CD4-positive, CD25-positive, alpha-beta regulatory T cell (primary cell): ENCODE measurements around the gene C12orf42. TPM values are rescaled to one million over a fixed set of nuclear protein-coding genes. Genes with fewer than 3 reads are reported as not detected.

Source experiments
- ATAC-seq, 2 donors: fragments of 150-1000 bp; cut with Tn5 transposase; one replicate each; pipeline ENCODE4 v1.10.0; 2021; ENCODE audit warnings: low read depth in 2 of 2, moderate number of reproducible peaks in 2 of 2, moderate library complexity in 1 of 2
- DNase-seq, 3 donors: peaks; one replicate each; pipeline versions ENCODE4 v3.0.0 to v3.0.0-alpha.2; 2012 to 2022; ENCODE audit warnings: mixed read lengths in 1 of 3
- H3K27ac ChIP-seq: one replicate; pipeline ENCODE4 v1.7.0; 2013; ENCODE audit warnings: mild to moderate bottlenecking, low read length; ENCODE audit not compliant: insufficient read depth, poor library complexity, severe bottlenecking
- H3K27me3 ChIP-seq: one replicate; pipeline ENCODE4 v1.7.0; 2013; ENCODE audit warnings: low read length; ENCODE audit not compliant: control insufficient read depth, insufficient read depth
- H3K36me3 ChIP-seq: one replicate; pipeline ENCODE4 v1.7.0; 2013; ENCODE audit warnings: mild to moderate bottlenecking, low read length, moderate library complexity; ENCODE audit not compliant: control insufficient read depth, insufficient read depth
- H3K4me1 ChIP-seq: 2 replicates; pipeline ENCODE4 v1.7.0; 2013; ENCODE audit warnings: mild to moderate bottlenecking, low read length; ENCODE audit not compliant: insufficient read depth, control insufficient read depth, poor library complexity, severe bottlenecking
- H3K4me3 ChIP-seq: one replicate; pipeline ENCODE4 v1.7.0; 2013; ENCODE audit warnings: low read depth, mild to moderate bottlenecking, low read length, moderate library complexity
- H3K9me3 ChIP-seq, 2 experiments: 1 replicate in 1 of 2; 2 replicates in 1 of 2; pipeline ENCODE4 v1.7.0; 2013; ENCODE audit warnings: low read length in 2 of 2, mild to moderate bottlenecking in 1 of 2, moderate library complexity in 1 of 2; ENCODE audit not compliant: control insufficient read depth in 2 of 2
- H3K27ac Mint-ChIP-seq, 3 donors: one replicate each; pipeline ENCODE4 v1.8.0; 2020 to 2022; ENCODE audit warnings: mild to moderate bottlenecking in 3 of 3, mixed read lengths in 3 of 3, moderate library complexity in 2 of 3
- H3K27me3 Mint-ChIP-seq: one replicate; pipeline ENCODE4 v1.8.0; 2022; ENCODE audit warnings: mild to moderate bottlenecking, mixed read lengths
- H3K36me3 Mint-ChIP-seq: one replicate; pipeline ENCODE4 v1.8.0; 2020; ENCODE audit warnings: mixed read lengths
- H3K4me1 Mint-ChIP-seq, 4 donors: one replicate each; pipeline ENCODE4 v1.8.0; 2020 to 2022; ENCODE audit warnings: mixed read lengths in 4 of 4, mild to moderate bottlenecking in 1 of 4
- H3K4me3 Mint-ChIP-seq, 4 donors: one replicate each; pipeline ENCODE4 v1.8.0; 2020 to 2022; ENCODE audit warnings: mild to moderate bottlenecking in 4 of 4, mixed read lengths in 4 of 4, moderate library complexity in 3 of 4
- H3K9me3 Mint-ChIP-seq, 7 donors: one replicate each; pipeline ENCODE4 v1.8.0; 2020 to 2022; ENCODE audit warnings: mixed read lengths in 7 of 7, mild to moderate bottlenecking in 3 of 7, moderate library complexity in 2 of 7
- polyA plus RNA-seq, 4 donors: library from polyadenylated mRNA; unstranded; fragments of 300-500 nt; fragmentation: Illumina TruSeq; gene quantifications; one replicate each; pipeline ENCODE4 v1.2.3, GENCODE V29; 2021
- total RNA-seq: library from RNA; stranded (reverse); gene quantifications from one replicate; pipeline ENCODE4 v1.2.3, GENCODE V29; 2022

C12orf42 gene
- total and polyA plus RNA-seq, 5 donors from 2014 or later = 3.8 to 10.0 (median 8.1) TPM

GRCh38 chr12:103422746-103423515 lies 72.8 kb downstream of the C12orf42 start:
- no peak overlapping the region for H3K4me3 Mint-ChIP-seq

DNA sequence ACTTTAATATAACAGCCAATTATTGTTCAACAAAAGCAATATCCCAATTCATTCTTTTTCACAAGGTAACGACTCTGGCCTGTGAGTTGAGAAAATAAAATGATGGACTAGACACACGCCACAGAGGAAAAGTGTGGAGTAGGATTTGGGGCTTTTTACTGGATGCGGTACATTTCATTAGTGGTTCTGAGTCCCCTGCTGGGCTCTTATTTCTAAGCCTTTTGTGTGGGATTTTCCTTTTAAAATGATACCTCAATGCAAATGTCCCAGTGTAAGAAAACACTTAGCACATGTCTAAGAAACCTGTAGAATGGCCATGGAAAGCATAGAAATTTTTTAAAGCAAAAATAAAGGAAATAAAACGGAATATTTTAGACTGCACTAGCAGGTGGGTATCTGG lies 73.4 kb downstream of the C12orf42 start:
- Histone ChIP-seq H3K4me3 (no peak overlapping the region), H3K27ac (no peak overlapping the region), H3K36me3 (peaks cover 6% of the 10 kb centered on the region), H3K4me1 (no peaks in the 10 kb centered on the region), H3K9me3 (no peaks in the 10 kb centered on the region), H3K27me3 (no peaks in the 10 kb centered on the region)
- Mint-ChIP-seq H3K27me3 (no peaks in the 10 kb centered on the region), H3K4me1 (peaks cover 0 to 11% (median 5%) of the 10 kb centered on the region in 4 donors), H3K9me3 (peaks cover 0 to 5% (median 3%) of the 10 kb centered on the region in 7 donors), H3K4me3 (no peak overlapping the region), H3K36me3 (peaks cover 33% of the 10 kb centered on the region), H3K27ac (no peak overlapping the region)
- ATAC-seq (no peak), DNase-seq (no peak)

More at GRCh38 chr12:103422746-103423515, 72.8 kb downstream of the C12orf42 start:
- Mint-ChIP-seq H3K4me1 (peaks cover 0 to 13% (median 6%) of the 10 kb centered on the region in 4 donors), H3K27ac (no peak overlapping the region), H3K36me3 (peaks cover 37% of the 10 kb centered on the region), H3K9me3 (peaks cover 0 to 11% (median 4%) of the 10 kb centered on the region in 7 donors), H3K27me3 (no peaks in the 10 kb centered on the region)
- Histone ChIP-seq H3K27me3 (no peaks in the 10 kb centered on the region), H3K4me3 (no peak overlapping the region), H3K9me3 (peaks cover 0 to 3% of the 10 kb centered on the region in 2 experiments), H3K4me1 (no peaks in the 10 kb centered on the region), H3K27ac (no peak overlapping the region), H3K36me3 (peaks cover 6% of the 10 kb centered on the region)
- DNase-seq = no peak
- ATAC-seq = no peak

DNA sequence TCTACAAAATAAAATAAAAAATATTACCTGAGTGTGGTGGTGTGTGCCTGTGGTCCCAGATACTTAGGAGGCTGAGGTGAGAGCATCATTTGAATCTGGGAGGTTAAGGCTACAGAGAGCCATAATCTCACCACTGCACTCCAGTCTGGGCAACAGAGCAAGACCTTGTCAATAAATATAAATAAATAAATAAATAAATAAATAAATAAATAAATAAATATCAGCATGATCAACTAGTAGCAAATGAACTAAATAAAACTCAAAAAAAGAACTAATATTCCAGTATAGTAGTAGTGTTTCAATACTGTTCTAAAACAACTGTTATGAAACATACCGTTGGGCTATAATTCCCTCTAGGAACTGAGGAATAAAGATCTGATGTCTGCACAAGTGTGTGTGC lies 74.4 kb downstream of the C12orf42 start:
- Histone ChIP-seq H3K4me1 (no peaks in the 10 kb centered on the region), H3K36me3 (peaks cover 6% of the 10 kb centered on the region), H3K9me3 (no peaks in the 10 kb centered on the region), H3K27me3 (no peaks in the 10 kb centered on the region), H3K4me3 (no peak overlapping the region), H3K27ac (no peak overlapping the region)
- H3K36me3 Mint-ChIP-seq = peaks cover 29% of the 10 kb centered on the region
- peaks cover 0 to 9% (median 4%) of the 10 kb centered on the region in 4 donors for H3K4me1 Mint-ChIP-seq
- H3K9me3 Mint-ChIP-seq = peaks cover 0 to 5% (median 0%) of the 10 kb centered on the region in 7 donors
- H3K27ac Mint-ChIP-seq = peak overlapping the region in 1 of 3 donors; percentile 92
- H3K27me3 Mint-ChIP-seq = no peaks in the 10 kb centered on the region
- H3K4me3 Mint-ChIP-seq = no peak overlapping the region
- no peak for DNase-seq
- ATAC-seq = no peak

DNA sequence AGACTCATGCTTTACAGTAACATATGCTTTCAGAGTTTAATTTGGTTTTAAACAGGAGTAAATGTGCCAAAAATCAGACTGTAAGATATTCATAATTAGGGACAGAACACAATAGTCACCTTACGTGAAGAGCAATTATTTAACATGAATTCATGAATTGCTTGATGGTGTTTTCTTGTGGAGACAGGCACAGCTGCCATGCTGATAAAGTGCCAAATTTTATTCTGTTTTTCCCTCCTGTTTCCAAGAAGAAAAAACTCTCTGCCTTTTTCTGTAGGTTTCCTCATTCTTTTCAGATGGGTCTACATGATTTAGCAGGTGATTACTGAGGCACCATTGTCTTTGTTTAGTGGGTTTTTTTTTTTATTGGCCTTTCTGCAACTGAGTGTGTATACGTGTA lies 80.1 kb downstream of the C12orf42 start:
- no peaks in the 10 kb centered on the region for H3K4me1 ChIP-seq
- ATAC-seq (no peak), DNase-seq (no peak)
- no peaks in the 10 kb centered on the region for H3K27me3 Mint-ChIP-seq
- H3K4me1 Mint-ChIP-seq = peaks cover 0 to 6% (median 0%) of the 10 kb centered on the region in 4 donors
- H3K27ac ChIP-seq = no peak overlapping the region
- no peaks in the 10 kb centered on the region for H3K9me3 ChIP-seq
- no peak overlapping the region for H3K4me3 ChIP-seq
- H3K9me3 Mint-ChIP-seq = peaks cover 0 to 7% (median 0%) of the 10 kb centered on the region in 7 donors
- H3K36me3 Mint-ChIP-seq = peaks cover 18% of the 10 kb centered on the region
- H3K4me3 Mint-ChIP-seq = no peak overlapping the region
- no peaks in the 10 kb centered on the region for H3K36me3 ChIP-seq
- H3K27ac Mint-ChIP-seq = no peak overlapping the region
- no peaks in the 10 kb centered on the region for H3K27me3 ChIP-seq

- H3K4me1 Mint-ChIP-seq = peaks cover 3 to 7% (median 5%) of the 10 kb centered on the region in 4 donors
- H3K36me3 ChIP-seq = peaks cover 2% of the 10 kb centered on the region
- peaks cover 27% of the 10 kb centered on the region for H3K36me3 Mint-ChIP-seq
- no peak for DNase-seq
- peak in 1 of 2 donors; percentile 53 for ATAC-seq
- H3K9me3 ChIP-seq = no peaks in the 10 kb centered on the region
- no peak overlapping the region for H3K4me3 ChIP-seq
- H3K4me3 Mint-ChIP-seq = no peak overlapping the region
- no peak overlapping the region for H3K27ac Mint-ChIP-seq
- H3K4me1 ChIP-seq = no peaks in the 10 kb centered on the region
- peaks cover 0 to 2% (median 0%) of the 10 kb centered on the region in 7 donors for H3K9me3 Mint-ChIP-seq
- H3K27me3 Mint-ChIP-seq = no peaks in the 10 kb centered on the region
- no peak overlapping the region for H3K27ac ChIP-seq
- H3K27me3 ChIP-seq = no peaks in the 10 kb centered on the region
Observed at GRCh38 chr12:103401421-103401820, 94.3 kb downstream of the C12orf42 start.

DNA sequence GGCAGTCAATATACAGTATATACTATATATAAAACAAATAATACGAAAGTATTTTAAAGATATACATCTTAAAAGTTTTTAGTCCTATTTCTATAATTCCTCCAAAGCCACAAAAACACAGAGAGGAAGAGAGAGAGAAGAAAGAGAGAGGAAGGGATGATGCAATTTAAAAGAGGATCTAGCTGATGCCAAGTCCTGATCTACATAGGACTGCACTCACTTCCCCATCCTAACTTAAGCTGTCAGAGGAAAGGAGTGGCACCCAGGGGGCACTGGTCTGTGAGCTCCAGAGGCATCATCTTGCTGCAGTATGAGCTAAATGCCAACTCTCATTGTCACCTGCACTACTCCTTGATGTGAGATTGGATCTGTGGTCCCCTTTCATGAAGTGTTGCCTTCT lies 95.8 kb downstream of the C12orf42 start:
- DNase-seq = no peak
- H3K27ac Mint-ChIP-seq = no peak overlapping the region
- Histone ChIP-seq H3K27me3 (no peaks in the 10 kb centered on the region), H3K27ac (no peak overlapping the region), H3K9me3 (no peaks in the 10 kb centered on the region), H3K4me3 (no peak overlapping the region), H3K36me3 (peaks cover 2% of the 10 kb centered on the region), H3K4me1 (no peaks in the 10 kb centered on the region)
- no peak overlapping the region for H3K4me3 Mint-ChIP-seq
- peaks cover 0 to 7% (median 3%) of the 10 kb centered on the region in 4 donors for H3K4me1 Mint-ChIP-seq
- H3K36me3 Mint-ChIP-seq = peaks cover 21% of the 10 kb centered on the region
- ATAC-seq = no peak
- H3K27me3 Mint-ChIP-seq = no peaks in the 10 kb centered on the region
- peaks cover 0 to 2% (median 0%) of the 10 kb centered on the region in 7 donors for H3K9me3 Mint-ChIP-seq

DNA sequence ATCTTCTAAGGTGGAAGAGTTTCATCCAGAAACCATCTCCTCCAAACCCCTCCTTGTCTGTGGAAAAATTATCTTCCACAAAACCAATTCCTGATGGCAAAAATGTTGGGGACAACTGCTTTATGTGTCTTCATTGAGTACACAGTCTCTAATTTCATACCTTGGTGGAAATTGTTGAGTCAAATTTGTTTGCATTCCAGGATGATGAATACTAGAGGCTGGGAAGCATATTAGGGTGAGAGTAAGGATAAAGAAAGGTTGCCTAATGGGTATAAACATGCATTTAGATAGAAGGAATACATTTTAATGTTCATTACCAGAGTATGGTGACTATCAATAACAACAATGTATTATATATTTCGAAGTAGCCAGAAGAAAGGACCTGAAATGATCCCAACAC lies 98.2 kb downstream of the C12orf42 start:
- H3K36me3 Mint-ChIP-seq = peaks cover 36% of the 10 kb centered on the region
- H3K9me3 Mint-ChIP-seq = peaks cover 0 to 2% (median 0%) of the 10 kb centered on the region in 7 donors
- no peak overlapping the region for H3K27ac Mint-ChIP-seq
- Histone ChIP-seq H3K27me3 (no peaks in the 10 kb centered on the region), H3K4me1 (no peaks in the 10 kb centered on the region), H3K9me3 (no peaks in the 10 kb centered on the region), H3K4me3 (no peak overlapping the region), H3K36me3 (peaks cover 2% of the 10 kb centered on the region), H3K27ac (no peak overlapping the region)
- no peak overlapping the region for H3K4me3 Mint-ChIP-seq
- peaks cover 0 to 5% (median under 1%) of the 10 kb centered on the region in 4 donors for H3K4me1 Mint-ChIP-seq
- no peaks in the 10 kb centered on the region for H3K27me3 Mint-ChIP-seq
- ATAC-seq = no peak
- no peak for DNase-seq

- DNase-seq (no peak), ATAC-seq (no peak)
- no peaks in the 10 kb centered on the region for H3K27me3 ChIP-seq
- H3K4me3 ChIP-seq = no peak overlapping the region
- Mint-ChIP-seq H3K4me3 (no peak overlapping the region), H3K27ac (no peak overlapping the region), H3K27me3 (no peaks in the 10 kb centered on the region), H3K36me3 (peaks cover 46% of the 10 kb centered on the region), H3K9me3 (peaks cover 0 to 11% (median 3%) of the 10 kb centered on the region in 7 donors), H3K4me1 (peaks cover 0 to 5% (median 0%) of the 10 kb centered on the region in 4 donors)
- no peak overlapping the region for H3K27ac ChIP-seq
- no peaks in the 10 kb centered on the region for H3K36me3 ChIP-seq
- H3K4me1 ChIP-seq = no peaks in the 10 kb centered on the region
- no peaks in the 10 kb centered on the region for H3K9me3 ChIP-seq
Observed at GRCh38 chr12:103392722-103393121, 103.0 kb downstream of the C12orf42 start.
